GM12878 (cell line): Measurements from ENCODE around the gene FKBP3. TPM values are rescaled to one million over a fixed set of nuclear protein-coding genes. Genes with fewer than 3 reads are reported as not detected.

ENCODE experiments used
- ATAC-seq: fragments of 200-7000 bp; cut with Tn5 transposase; 3 replicates; pipeline ENCODE4 v1.9.1; 2020; ENCODE audit warnings: mild to moderate bottlenecking, moderate library complexity
- BruUV-seq: library from RNA; stranded (reverse); fragments of 400-500 nt; replicated peaks from 2 replicates; lab custom pipeline; 2021; lab: Mats Ljungman, UMichigan
- CTCF ChIA-PET: fragments of 300-600 bp; sonication (Branson Sonifier 250); formaldehyde crosslinking; extraction: SDS; loops from one replicate; lab custom pipeline; 2021; ENCODE audit warnings: inconsistent platforms; lab: Yijun Ruan, JAX
- POLR2A ChIA-PET: fragments of 350-600 bp; formaldehyde crosslinking; extraction: SDS; loops from one replicate; lab custom pipeline; 2021; ENCODE audit warnings: inconsistent platforms; lab: Charles Lee
- RAD21 ChIA-PET: fragments of 300-600 bp; sonication (Branson Sonifier 250); formaldehyde crosslinking; loops from one replicate; lab custom pipeline; 2023; ENCODE audit warnings: antibody characterized with exemption; ENCODE audit not compliant: unreplicated experiment; lab: Charles Lee
- SMC1A ChIA-PET: fragments of 300-600 bp; sonication (Branson Sonifier 250); formaldehyde crosslinking; loops from one replicate; lab custom pipeline; 2023; ENCODE audit not compliant: unreplicated experiment, uncharacterized antibody; lab: Charles Lee
- DNase-seq: peaks from one replicate; pipeline ENCODE4 v3.0.0-alpha.2; 2011; ENCODE audit warnings: low read depth, low spot score
- FAIRE-seq: peaks from 3 replicates; lab custom pipeline; 2011; peaks lifted over from hg19 to GRCh38; lab: Jason Lieb, UNC
- H2AFZ ChIP-seq: 2 replicates; pipeline ENCODE4 v1.6.0; 2011; ENCODE audit warnings: low read depth, low read length, control low read depth; ENCODE audit not compliant: control insufficient read depth
- H3K27ac ChIP-seq: 2 replicates; pipeline ENCODE4 v1.5.1; 2011; ENCODE audit warnings: control low read depth; ENCODE audit not compliant: control insufficient read depth, insufficient read depth
- H3K27me3 ChIP-seq, 2 experiments: replicated peaks in 1 of 2; 2 replicates each; pipeline versions ENCODE4 v1.6.0 to v1.6.1; 2011; ENCODE audit warnings: low read length in 1 of 2; ENCODE audit not compliant: control insufficient read depth in 2 of 2, insufficient read depth in 2 of 2
- H3K36me3 ChIP-seq, 2 experiments: 2 replicates each; pipeline ENCODE4 v1.5.1; 2011; ENCODE audit warnings: low read length in 1 of 2; ENCODE audit not compliant: control insufficient read depth in 2 of 2, insufficient read depth in 2 of 2
- H3K4me1 ChIP-seq: 2 replicates; pipeline ENCODE4 v1.6.1; 2011; ENCODE audit warnings: mild to moderate bottlenecking, low read length, moderate library complexity, mixed read lengths; ENCODE audit not compliant: control insufficient read depth, insufficient read depth
- H3K4me2 ChIP-seq: 2 replicates; pipeline ENCODE4 v1.6.0; 2011; ENCODE audit warnings: control low read depth; ENCODE audit not compliant: control insufficient read depth, insufficient read depth
- H3K4me3 ChIP-seq: fragments of 200-600 bp; sonication (generic); 2 replicates; pipeline ENCODE4 v1.5.1; 2016
- H3K79me2 ChIP-seq: 2 replicates; pipeline ENCODE4 v1.6.0; 2011; ENCODE audit warnings: low read length; ENCODE audit not compliant: control insufficient read depth, insufficient read depth
- H3K9ac ChIP-seq: 2 replicates; pipeline ENCODE4 v1.8.0; 2011; ENCODE audit warnings: low read length, control low read depth, mixed read lengths; ENCODE audit not compliant: control insufficient read depth, insufficient read depth
- H3K9me3 ChIP-seq: replicated peaks from 3 replicates; pipeline ENCODE4 v1.5.1; 2011; ENCODE audit warnings: mild to moderate bottlenecking, low read length; ENCODE audit not compliant: control insufficient read depth, insufficient read depth
- H4K20me1 ChIP-seq: 2 replicates; pipeline ENCODE4 v1.6.0; 2011; ENCODE audit not compliant: control insufficient read depth, insufficient read depth
- IRF4 ChIP-seq: IDR thresholded peaks from 2 replicates; pipeline ENCODE4 v1.6.1; 2011; ENCODE audit warnings: low read depth, low read length
- MLLT1 ChIP-seq: fragments of 450-650 bp; IDR thresholded peaks from 2 replicates; pipeline ENCODE4 v1.6.1; 2016; ENCODE audit warnings: mild to moderate bottlenecking
- PAX8 ChIP-seq: fragments of 450-650 bp; IDR thresholded peaks from 2 replicates; pipeline ENCODE4 v1.6.1; 2017; ENCODE audit warnings: mild to moderate bottlenecking, moderate library complexity
- YY1 ChIP-seq: IDR thresholded peaks from 2 replicates; pipeline ENCODE4 v1.6.1; 2011; ENCODE audit warnings: low read depth, mild to moderate bottlenecking, low read length
- WGBS: methylation state at CpG from one replicate; pipeline ENCODE4 v1.1.6; 2016; ENCODE audit warnings: low lambda C conversion rate; ENCODE audit not compliant: insufficient replicate concordance, insufficient coverage; ENCODE audit errors: missing lambda C conversion rate; 5-methylcytosine and 5-hydroxymethylcytosine counted together
- in situ Hi-C: fragments of 300-500 bp; cut with MboI; formaldehyde crosslinking; loops from 9 replicates; pipeline ENCODE4 v1.14.3; 2018; ENCODE audit warnings: mixed read lengths
- intact Hi-C: fragments of 100-400 bp; cut with micrococcal nuclease; formaldehyde crosslinking; loops from one replicate; pipeline ENCODE4 v1.14.2; 2022; ENCODE audit not compliant: unreplicated experiment
- polyA plus RNA-seq, 11 experiments: library from polyadenylated mRNA; depleted of rRNA in 4 of 11; unstranded in 6 of 11; stranded (reverse) in 5 of 11; fragments of >200 nt; fragmentation: Nextera tagmentation in 4 of 11; fragmentation: Illumina TruSeq in 1 of 11; extraction: Ambion mirVana in 4 of 11; extraction: Trizol in 1 of 11; gene quantifications; 1 replicate in 1 of 11; 2 replicates in 10 of 11; pipeline versions ENCODE4 v1.2.1 to v1.2.3, GENCODE V29; 2011 to 2016; ENCODE audit warnings: inconsistent platforms in 2 of 11, missing spikeins in 2 of 11, low read depth in 1 of 11
- total RNA-seq, 4 experiments: library from RNA; depleted of rRNA in 3 of 4; stranded (reverse); fragments of >200 nt in 3 of 4; fragmentation: Illumina TruSeq in 1 of 4; extraction: Trizol in 1 of 4; gene quantifications; 2 replicates each; pipeline versions ENCODE4 v1.2.1 to v1.2.3, GENCODE V29; 2013 to 2021
- TF ChIP-seq, protein P1 (sequence below): fragments of 450-650 bp; conservative IDR thresholded peaks from 2 replicates; pipeline ENCODE4 v1.6.1; 2017; ENCODE audit warnings: mild to moderate bottlenecking, moderate library complexity

Gene FKBP3
- total and polyA plus RNA-seq, 10 of the 15 experiments (the other 5 are each of a cell fraction or from before 2014, with no cell fraction given): 67.2 to 218 (median 129) TPM

DNA sequence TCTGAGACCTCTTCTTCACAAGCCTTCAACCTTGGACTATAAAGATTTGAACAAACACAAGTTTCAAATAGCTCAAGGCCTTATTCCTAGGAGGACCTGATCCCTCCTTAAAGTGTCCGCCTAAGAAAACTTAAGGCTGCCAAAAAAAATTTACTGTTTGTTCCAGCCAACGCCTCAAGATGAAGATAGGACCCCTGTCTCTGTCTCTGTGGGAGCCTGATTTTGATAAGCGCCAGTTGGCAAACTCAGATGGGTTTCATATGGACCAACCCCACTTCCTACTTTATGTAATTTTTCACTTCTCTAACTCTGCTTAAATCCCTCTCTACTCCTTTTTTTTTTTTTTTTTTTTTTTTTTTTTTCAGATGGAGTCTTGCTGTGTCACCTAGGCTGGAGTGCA, 11.0 kb downstream of the FKBP3 start:
- FAIRE-seq (no peak), ATAC-seq (no peak), DNase-seq (no peak)
- H3K9me3 ChIP-seq: no peaks in the 10 kb centered on the region
- H4K20me1 ChIP-seq: no peaks in the 10 kb centered on the region
- no peaks in the 10 kb centered on the region for H3K4me1 ChIP-seq
- in situ Hi-C loops: no loop called here
- no peak overlapping the region for H3K4me2 ChIP-seq
- no peak overlapping the region for H3K9ac ChIP-seq
- TF ChIP-seq, protein P1, sequence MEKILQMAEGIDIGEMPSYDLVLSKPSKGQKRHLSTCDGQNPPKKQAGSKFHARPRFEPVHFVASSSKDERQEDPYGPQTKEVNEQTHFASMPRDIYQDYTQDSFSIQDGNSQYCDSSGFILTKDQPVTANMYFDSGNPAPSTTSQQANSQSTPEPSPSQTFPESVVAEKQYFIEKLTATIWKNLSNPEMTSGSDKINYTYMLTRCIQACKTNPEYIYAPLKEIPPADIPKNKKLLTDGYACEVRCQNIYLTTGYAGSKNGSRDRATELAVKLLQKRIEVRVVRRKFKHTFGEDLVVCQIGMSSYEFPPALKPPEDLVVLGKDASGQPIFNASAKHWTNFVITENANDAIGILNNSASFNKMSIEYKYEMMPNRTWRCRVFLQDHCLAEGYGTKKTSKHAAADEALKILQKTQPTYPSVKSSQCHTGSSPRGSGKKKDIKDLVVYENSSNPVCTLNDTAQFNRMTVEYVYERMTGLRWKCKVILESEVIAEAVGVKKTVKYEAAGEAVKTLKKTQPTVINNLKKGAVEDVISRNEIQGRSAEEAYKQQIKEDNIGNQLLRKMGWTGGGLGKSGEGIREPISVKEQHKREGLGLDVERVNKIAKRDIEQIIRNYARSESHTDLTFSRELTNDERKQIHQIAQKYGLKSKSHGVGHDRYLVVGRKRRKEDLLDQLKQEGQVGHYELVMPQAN: no peak
- no peak for TF ChIP-seq MLLT1
- no peak for TF ChIP-seq YY1
- TF ChIP-seq PAX8: no peak
- no peak for TF ChIP-seq IRF4
- intact Hi-C loops: no loop called here
- H3K27me3 ChIP-seq: no peaks in the 10 kb centered on the region
- no peak overlapping the region for H3K4me3 ChIP-seq
- BruUV-seq: no TSS peak
- H3K27ac ChIP-seq: no peak overlapping the region
- H2AFZ ChIP-seq: no peak overlapping the region
- no peaks in the 10 kb centered on the region for H3K79me2 ChIP-seq
- POLR2A ChIA-PET: interaction anchor here (0.6 kb wide), 2 partner anchors 24 to 209 kb away, joined by 3 to 4 read pairs; no protein-coding TSS in a partner anchor
- RAD21 ChIA-PET: no interaction called here
- 96% methylated on average over 3 of the region's 3 CpGs for WGBS
- SMC1A ChIA-PET: no interaction called here
- CTCF ChIA-PET: no interaction called here
- H3K36me3 ChIP-seq: peaks cover 1 to 28% of the 10 kb centered on the region in 2 experiments
